Stomach (tissue), 9 donors: ENCODE data around the gene SCP2. TPM values are rescaled to one million over a fixed set of nuclear protein-coding genes. Genes with fewer than 3 reads are reported as not detected.
A peak's percentile ranks its signal among the peaks of the same experiment; 100 is the strongest.
"Not testable (repeated sequence)": the region's sequence is repeated elsewhere in the genome, so short reads cannot be mapped to it uniquely, and the experiment has no call there.

Experiments
- DNase-seq, 2 donors: peaks; one replicate each; pipeline versions ENCODE4 v3.0.0 to v3.0.0-alpha.2; 2013 to 2019
- H3K27ac ChIP-seq, 5 donors: fragments of 200-600 bp in 4 of 5; sonication (generic) in 4 of 5; one replicate each; pipeline ENCODE4 v1.5.1; 2013 to 2019; ENCODE audit warnings: mild to moderate bottlenecking in 1 of 5, moderate library complexity in 1 of 5
- H3K27me3 ChIP-seq, 3 donors: fragments of 200-600 bp; sonication (generic); one replicate each; pipeline ENCODE4 v1.5.1; 2017 to 2019; ENCODE audit warnings: mixed run types in 1 of 3
- H3K36me3 ChIP-seq, 4 donors: fragments of 200-600 bp; sonication (generic); 1 replicate in 3 of 4; 2 replicates in 1 of 4; pipeline ENCODE4 v1.5.1; 2016 to 2019
- H3K4me1 ChIP-seq, 4 donors: fragments of 200-600 bp; sonication (generic); one replicate each; pipeline ENCODE4 v1.5.1; 2016 to 2019
- H3K4me3 ChIP-seq, 4 donors: fragments of 200-600 bp; sonication (generic) in 3 of 4; one replicate each; pipeline ENCODE4 v1.5.1; 2016 to 2019; ENCODE audit warnings: mild to moderate bottlenecking in 1 of 4
- H3K9me3 ChIP-seq, 4 donors: fragments of 200-600 bp; sonication (generic); one replicate each; pipeline ENCODE4 v1.5.1; 2016 to 2019
- EP300 ChIP-seq: sonication (generic); formaldehyde crosslinking; IDR thresholded peaks from one replicate; pipeline ENCODE4 v1.6.1; 2017; ENCODE audit warnings: antibody characterized with exemption
- POLR2A ChIP-seq, 4 donors: fragments of 450-650 bp; IDR thresholded peaks; one replicate each; pipeline ENCODE4 v1.6.1; 2016; ENCODE audit warnings: antibody characterized with exemption in 4 of 4, control low read depth in 2 of 4, mild to moderate bottlenecking in 1 of 4, moderate library complexity in 1 of 4
- POLR2AphosphoS5 ChIP-seq, 3 donors: sonication (generic); formaldehyde crosslinking; IDR thresholded peaks; one replicate each; pipeline ENCODE4 v1.6.1; 2016; ENCODE audit warnings: antibody characterized with exemption in 3 of 3
- WGBS, 5 donors: extraction: QIAGEN DNeasy Blood & Tissue Kit in 3 of 5; methylation state at CpG; one replicate each; pipeline versions ENCODE4 v1.1.5 to v1.1.7; 2013 to 2018; 5-methylcytosine and 5-hydroxymethylcytosine counted together
- intact Hi-C: fragments of 100-400 bp; cut with DNase I; formaldehyde crosslinking; loops from one replicate; pipeline ENCODE4 v1.15.1; 2023; ENCODE audit warnings: low total_unique reads
- polyA plus RNA-seq, 3 donors: library from polyadenylated mRNA; stranded (reverse); fragments of 200-250 nt; gene quantifications; one replicate each; pipeline ENCODE4 v1.2.3, GENCODE V29; 2013
- total RNA-seq, 5 donors: library from RNA; depleted of rRNA; stranded (reverse); fragments of >200 nt; gene quantifications; one replicate each; pipeline versions ENCODE4 v1.1.0 to v1.2.3, GENCODE V29; 2014 to 2016
- TF ChIP-seq, protein P1 (sequence below), 7 experiments: fragments of 450-650 bp in 4 of 7; fragments of 200-600 bp in 3 of 7; sonication (generic) in 3 of 7; IDR thresholded peaks; one replicate each; pipeline ENCODE4 v1.5.1; 2016 to 2019; ENCODE audit warnings: antibody characterized with exemption in 7 of 7, control low read depth in 2 of 7, mild to moderate bottlenecking in 1 of 7
- donor health status: healthy with polysubstance abuse.
- donor health status: Bipolar disorder and iron deficiency.
- donor health status: healthy.

SCP2 gene
- total and polyA plus RNA-seq, 8 donors: 45.1 to 347 (median 97.0) TPM

DNA sequence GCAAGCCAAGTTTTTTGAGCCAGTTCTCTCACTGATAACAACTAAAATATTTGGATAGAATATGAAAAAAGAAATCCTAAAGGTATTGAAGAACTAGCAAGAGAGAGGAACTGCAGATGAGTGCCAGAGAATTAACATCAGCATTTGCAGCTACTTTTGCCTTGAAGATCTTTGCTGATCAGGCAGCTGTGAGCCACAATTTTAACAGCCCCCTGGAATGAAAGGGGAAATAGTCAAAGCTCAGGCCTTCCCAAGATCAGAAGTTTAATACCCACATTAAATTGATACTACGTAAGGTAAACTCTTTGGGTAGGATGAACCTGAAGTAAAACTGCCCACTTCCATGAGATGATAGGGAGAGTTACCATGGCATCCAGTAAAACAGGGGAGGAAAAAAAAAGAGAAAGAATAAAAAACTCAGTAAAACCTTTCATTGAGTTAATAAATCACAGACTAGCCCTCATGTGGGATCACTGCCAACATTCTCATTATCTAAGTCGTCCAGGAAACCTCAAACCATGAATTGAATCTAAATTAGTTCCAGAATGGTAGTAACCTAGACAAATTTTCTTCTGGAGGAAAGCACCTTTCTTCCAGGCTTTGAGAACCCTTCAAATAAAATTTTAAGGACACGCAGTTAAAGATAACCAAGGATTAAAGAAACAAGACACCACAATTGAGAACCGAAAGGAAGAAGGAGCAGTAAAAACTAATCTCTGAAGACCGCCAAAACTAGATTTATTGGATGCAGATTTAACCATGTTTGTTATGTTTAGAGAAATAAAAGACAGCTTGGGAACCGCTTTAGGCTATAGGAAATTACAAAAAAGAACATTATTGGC, 28.3 kb downstream of the SCP2 start:
- 39 to 46% (median 44%) methylated on average over 6 of the region's 6 CpGs for WGBS, 5 donors
- intact Hi-C loops: no loop called here
- peaks cover 0 to 56% (median 39%) of the 10 kb centered on the region in 4 donors for H3K36me3 ChIP-seq
- H3K9me3 ChIP-seq: no peaks in the 10 kb centered on the region
- peak in 1 of 2 donors; percentile 76 for DNase-seq
- H3K4me1 ChIP-seq: peaks cover 0 to 12% (median 4%) of the 10 kb centered on the region in 4 donors
- no peaks in the 10 kb centered on the region for H3K27me3 ChIP-seq
- no peak overlapping the region for H3K4me3 ChIP-seq
- peak overlapping the region in 1 of 5 donors; percentile 27 for H3K27ac ChIP-seq
- no peak for TF ChIP-seq EP300
- no peak for TF ChIP-seq POLR2AphosphoS5 (IDR thresholded peaks at IDR 0.05)
- TF ChIP-seq, protein P1, sequence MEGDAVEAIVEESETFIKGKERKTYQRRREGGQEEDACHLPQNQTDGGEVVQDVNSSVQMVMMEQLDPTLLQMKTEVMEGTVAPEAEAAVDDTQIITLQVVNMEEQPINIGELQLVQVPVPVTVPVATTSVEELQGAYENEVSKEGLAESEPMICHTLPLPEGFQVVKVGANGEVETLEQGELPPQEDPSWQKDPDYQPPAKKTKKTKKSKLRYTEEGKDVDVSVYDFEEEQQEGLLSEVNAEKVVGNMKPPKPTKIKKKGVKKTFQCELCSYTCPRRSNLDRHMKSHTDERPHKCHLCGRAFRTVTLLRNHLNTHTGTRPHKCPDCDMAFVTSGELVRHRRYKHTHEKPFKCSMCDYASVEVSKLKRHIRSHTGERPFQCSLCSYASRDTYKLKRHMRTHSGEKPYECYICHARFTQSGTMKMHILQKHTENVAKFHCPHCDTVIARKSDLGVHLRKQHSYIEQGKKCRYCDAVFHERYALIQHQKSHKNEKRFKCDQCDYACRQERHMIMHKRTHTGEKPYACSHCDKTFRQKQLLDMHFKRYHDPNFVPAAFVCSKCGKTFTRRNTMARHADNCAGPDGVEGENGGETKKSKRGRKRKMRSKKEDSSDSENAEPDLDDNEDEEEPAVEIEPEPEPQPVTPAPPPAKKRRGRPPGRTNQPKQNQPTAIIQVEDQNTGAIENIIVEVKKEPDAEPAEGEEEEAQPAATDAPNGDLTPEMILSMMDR (IDR thresholded peaks at IDR 0.05): no peak
- TF ChIP-seq POLR2A (IDR thresholded peaks at IDR 0.05): no peak

DNA sequence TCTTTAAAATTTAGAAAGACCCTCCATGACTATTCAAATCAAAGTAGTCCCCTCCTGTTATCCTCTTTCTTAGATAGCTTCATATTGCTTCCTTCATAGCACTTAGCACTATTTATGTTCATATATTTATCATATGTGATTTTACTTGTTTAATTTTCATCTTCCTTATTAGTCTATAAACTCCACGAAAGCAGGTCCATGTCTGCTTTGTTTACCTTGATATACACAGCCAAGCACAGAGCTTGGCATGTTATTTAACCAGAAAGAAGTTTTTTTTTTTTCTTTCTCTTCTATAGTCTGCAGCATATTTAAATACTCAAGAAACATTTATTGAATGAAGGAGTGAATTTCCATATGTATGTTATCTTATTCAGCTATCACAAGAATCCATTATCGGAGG, 36.0 kb downstream of the SCP2 start:
- H3K27ac ChIP-seq: no peak overlapping the region

DNA sequence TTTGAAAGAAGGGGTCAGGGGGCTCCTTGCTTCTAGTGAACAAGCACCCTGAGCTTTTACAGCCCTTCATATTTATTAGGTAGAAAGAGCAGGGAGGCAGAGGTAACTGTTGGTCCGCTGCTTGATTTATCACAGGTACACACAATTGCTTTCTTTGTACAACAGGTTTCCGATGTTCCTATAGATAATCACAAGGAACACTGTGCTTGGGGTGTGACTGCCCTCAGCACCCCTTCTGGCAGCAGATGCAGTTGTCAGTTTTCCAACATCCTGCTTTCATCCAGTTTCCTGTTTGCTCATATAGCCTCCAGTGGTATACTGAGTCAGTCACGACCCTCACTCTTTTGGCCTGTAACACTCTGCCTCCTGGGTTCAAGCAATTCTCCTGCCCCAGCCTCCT, 40.6 kb downstream of the SCP2 start:
- H3K27me3 ChIP-seq: no peaks in the 10 kb centered on the region
- intact Hi-C loops: no loop called here

More for the DNA sequence above, 36.0 kb downstream of the SCP2 start:
- Histone ChIP-seq H3K4me3 (no peak overlapping the region), H3K4me1 (no peaks in the 10 kb centered on the region), H3K36me3 (peaks cover 5 to 76% (median 48%) of the 10 kb centered on the region in 4 donors), H3K27me3 (no peaks in the 10 kb centered on the region), H3K9me3 (no peaks in the 10 kb centered on the region)
- TF ChIP-seq, protein P1 (IDR thresholded peaks at IDR 0.05): no peak
- TF ChIP-seq EP300 (no peak), POLR2AphosphoS5 (IDR thresholded peaks at IDR 0.05) (no peak), POLR2A (IDR thresholded peaks at IDR 0.05) (no peak)
- no peak for DNase-seq
- intact Hi-C loops: no loop called here
- 58 to 72% (median 64%) methylated on average over 2 of the region's 2 CpGs for WGBS, 5 donors

DNA sequence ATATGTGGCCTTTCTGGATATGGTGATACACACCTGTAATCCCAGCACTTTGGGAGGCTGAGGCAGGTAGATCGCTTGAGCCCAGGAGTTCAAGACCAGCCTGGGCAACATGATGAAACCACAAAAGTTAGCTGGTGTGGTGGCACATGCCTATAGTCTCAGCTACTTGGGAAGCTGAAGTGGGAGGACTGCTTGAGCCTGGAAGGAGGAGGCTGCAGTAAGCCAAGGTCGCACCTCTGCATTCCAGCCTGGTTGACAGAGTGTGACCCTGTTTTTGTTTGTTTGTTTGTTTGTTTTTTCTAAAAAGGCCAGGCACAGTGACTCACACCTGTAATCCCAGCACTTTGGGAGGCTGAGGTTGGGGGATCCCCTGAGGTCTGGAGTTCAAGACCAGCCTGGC, 42.2 kb downstream of the SCP2 start:
- intact Hi-C loops: not testable (repeated sequence)

More for the DNA sequence above, 40.6 kb downstream of the SCP2 start:
- no peak for DNase-seq
- no peaks in the 10 kb centered on the region for H3K9me3 ChIP-seq
- 39 to 68% (median 51%) methylated on average over 3 of the region's 3 CpGs for WGBS, 5 donors
- H3K4me3 ChIP-seq: no peak overlapping the region
- no peak overlapping the region for H3K27ac ChIP-seq
- TF ChIP-seq, protein P1 (IDR thresholded peaks at IDR 0.05): no peak
- TF ChIP-seq EP300 (no peak), POLR2AphosphoS5 (IDR thresholded peaks at IDR 0.05) (no peak), POLR2A (IDR thresholded peaks at IDR 0.05) (no peak)
- H3K4me1 ChIP-seq: no peaks in the 10 kb centered on the region
- H3K36me3 ChIP-seq: peaks cover 0 to 43% (median 28%) of the 10 kb centered on the region in 4 donors

GRCh38 chr1:52970149-52970548, 43.1 kb downstream of the SCP2 start:
- peak in 1 of 2 donors; percentile 43 for DNase-seq
- intact Hi-C loops: no loop called here

More for the DNA sequence above, 42.2 kb downstream of the SCP2 start:
- DNase-seq, H3K4me1 ChIP-seq, H3K9me3 ChIP-seq, H3K4me3 ChIP-seq, H3K27me3 ChIP-seq, H3K27ac ChIP-seq: not testable (repeated sequence)
- peaks cover 0 to 30% (median 21%) of the 10 kb centered on the region in 4 donors for H3K36me3 ChIP-seq
- 91 to 93% (median 93%) methylated on average over 2 of the region's 2 CpGs for WGBS, 5 donors

More at GRCh38 chr1:52970149-52970548, 43.1 kb downstream of the SCP2 start:
- H3K9me3 ChIP-seq: no peaks in the 10 kb centered on the region
- no peak overlapping the region for H3K4me3 ChIP-seq
- peaks cover 1 to 26% (median 18%) of the 10 kb centered on the region in 4 donors for H3K36me3 ChIP-seq
- WGBS, 5 donors: 66 to 78% (median 69%) methylated on average over 3 of the region's 3 CpGs
- TF ChIP-seq POLR2A (IDR thresholded peaks at IDR 0.05) (no peak), POLR2AphosphoS5 (IDR thresholded peaks at IDR 0.05) (no peak), EP300 (no peak)
- TF ChIP-seq, protein P1 (IDR thresholded peaks at IDR 0.05): no peak
- no peaks in the 10 kb centered on the region for H3K27me3 ChIP-seq
- H3K4me1 ChIP-seq: no peaks in the 10 kb centered on the region
- no peak overlapping the region for H3K27ac ChIP-seq
